ENCODE results near the gene FIP1L1.

FIP1L1 gene

DNA sequence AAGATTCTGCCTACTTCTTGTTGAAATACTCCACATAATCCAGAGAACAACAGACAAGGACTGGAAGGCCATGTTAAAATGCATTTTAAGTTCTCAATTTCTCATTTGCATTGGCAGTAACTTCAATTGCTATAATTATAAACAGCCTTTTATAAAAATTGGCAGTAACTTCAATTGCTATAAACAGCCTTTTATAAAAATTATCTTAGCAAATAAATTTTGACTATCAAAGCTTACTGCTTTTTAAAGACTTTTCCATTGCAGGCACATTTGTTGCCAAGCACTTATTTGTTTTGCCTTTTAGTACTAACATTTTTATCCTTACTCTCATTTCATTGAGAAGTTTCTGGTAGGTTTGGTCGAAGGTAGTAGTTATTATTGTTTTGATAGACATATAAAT, 29.4 kb upstream of the FIP1L1 start:
- Histone ChIP-seq H3K27ac (ENCODE audit: low read length) (no peak overlapping the region), H3K9ac (ENCODE audit: low read length) (no peak overlapping the region), H3K9me3 (ENCODE audit: insufficient read depth, low read length) (no peaks in the 10 kb centered on the region)

DNA sequence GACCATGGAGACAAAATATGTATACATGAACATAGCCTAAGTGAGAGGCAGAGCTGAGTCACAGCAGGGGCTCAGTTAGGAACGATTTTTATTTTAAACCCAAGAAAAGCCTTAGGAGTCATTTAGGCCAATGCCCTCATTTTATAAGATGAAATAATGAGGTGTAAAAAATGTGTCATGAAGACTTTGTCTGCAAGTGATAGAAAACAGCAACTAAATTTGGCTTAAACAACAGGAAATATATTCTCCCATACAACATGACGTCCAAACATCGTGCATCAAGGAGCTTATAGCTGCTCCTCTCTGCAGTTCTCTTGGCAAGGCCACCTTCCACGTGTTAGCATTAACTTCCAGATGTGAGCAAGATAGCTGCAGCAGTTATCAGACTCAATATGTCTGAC, 28.4 kb upstream of the FIP1L1 start:
- H3K4me1 ChIP-seq (ENCODE audit: low read length) = no peaks in the 10 kb centered on the region
- H3K36me3 ChIP-seq (replicated peaks; ENCODE audit: low read depth, low read length) = peaks cover 27% of the 10 kb centered on the region
- no peak overlapping the region for H2AFZ ChIP-seq (ENCODE audit: low read depth, low read length)
- H3K9me3 ChIP-seq (ENCODE audit: insufficient read depth, low read length) = no peaks in the 10 kb centered on the region
- no peaks in the 10 kb centered on the region for H4K20me1 ChIP-seq (ENCODE audit: insufficient read depth, low read length)
- TF ChIP-seq, protein P1, sequence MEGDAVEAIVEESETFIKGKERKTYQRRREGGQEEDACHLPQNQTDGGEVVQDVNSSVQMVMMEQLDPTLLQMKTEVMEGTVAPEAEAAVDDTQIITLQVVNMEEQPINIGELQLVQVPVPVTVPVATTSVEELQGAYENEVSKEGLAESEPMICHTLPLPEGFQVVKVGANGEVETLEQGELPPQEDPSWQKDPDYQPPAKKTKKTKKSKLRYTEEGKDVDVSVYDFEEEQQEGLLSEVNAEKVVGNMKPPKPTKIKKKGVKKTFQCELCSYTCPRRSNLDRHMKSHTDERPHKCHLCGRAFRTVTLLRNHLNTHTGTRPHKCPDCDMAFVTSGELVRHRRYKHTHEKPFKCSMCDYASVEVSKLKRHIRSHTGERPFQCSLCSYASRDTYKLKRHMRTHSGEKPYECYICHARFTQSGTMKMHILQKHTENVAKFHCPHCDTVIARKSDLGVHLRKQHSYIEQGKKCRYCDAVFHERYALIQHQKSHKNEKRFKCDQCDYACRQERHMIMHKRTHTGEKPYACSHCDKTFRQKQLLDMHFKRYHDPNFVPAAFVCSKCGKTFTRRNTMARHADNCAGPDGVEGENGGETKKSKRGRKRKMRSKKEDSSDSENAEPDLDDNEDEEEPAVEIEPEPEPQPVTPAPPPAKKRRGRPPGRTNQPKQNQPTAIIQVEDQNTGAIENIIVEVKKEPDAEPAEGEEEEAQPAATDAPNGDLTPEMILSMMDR (IDR thresholded peaks at IDR 0.05; ENCODE audit: low read depth, low read length) = no peak
- no peak for TF ChIP-seq EZH2phosphoT487 (IDR thresholded peaks at IDR 0.05; ENCODE audit: low read depth)
- no peak overlapping the region for H3K9ac ChIP-seq (ENCODE audit: low read length)
- H3K27me3 ChIP-seq (ENCODE audit: low read depth, low read length) = no peaks in the 10 kb centered on the region
- no peak overlapping the region for H3K4me2 ChIP-seq (ENCODE audit: low read length)
- no peak overlapping the region for H3K4me3 ChIP-seq (ENCODE audit: low read length)
- H3K27ac ChIP-seq (ENCODE audit: low read length) = no peak overlapping the region
- peaks cover 6% of the 10 kb centered on the region for H3K79me2 ChIP-seq (ENCODE audit: low read length)

More for the DNA sequence above, 29.4 kb upstream of the FIP1L1 start:
- no peak overlapping the region for H3K4me2 ChIP-seq (ENCODE audit: low read length)
- TF ChIP-seq EZH2phosphoT487 (IDR thresholded peaks at IDR 0.05; ENCODE audit: low read depth) = no peak
- TF ChIP-seq, protein P1 (IDR thresholded peaks at IDR 0.05; ENCODE audit: low read depth, low read length) = no peak
- peaks cover 24% of the 10 kb centered on the region for H3K36me3 ChIP-seq (replicated peaks; ENCODE audit: low read depth, low read length)
- no peak overlapping the region for H2AFZ ChIP-seq (ENCODE audit: low read depth, low read length)
- H3K4me3 ChIP-seq (ENCODE audit: low read length) = no peak overlapping the region
- no peaks in the 10 kb centered on the region for H3K27me3 ChIP-seq (ENCODE audit: low read depth, low read length)
- no peaks in the 10 kb centered on the region for H3K4me1 ChIP-seq (ENCODE audit: low read length)
- no peaks in the 10 kb centered on the region for H4K20me1 ChIP-seq (ENCODE audit: insufficient read depth, low read length)
- peaks cover 3% of the 10 kb centered on the region for H3K79me2 ChIP-seq (ENCODE audit: low read length)

DNA sequence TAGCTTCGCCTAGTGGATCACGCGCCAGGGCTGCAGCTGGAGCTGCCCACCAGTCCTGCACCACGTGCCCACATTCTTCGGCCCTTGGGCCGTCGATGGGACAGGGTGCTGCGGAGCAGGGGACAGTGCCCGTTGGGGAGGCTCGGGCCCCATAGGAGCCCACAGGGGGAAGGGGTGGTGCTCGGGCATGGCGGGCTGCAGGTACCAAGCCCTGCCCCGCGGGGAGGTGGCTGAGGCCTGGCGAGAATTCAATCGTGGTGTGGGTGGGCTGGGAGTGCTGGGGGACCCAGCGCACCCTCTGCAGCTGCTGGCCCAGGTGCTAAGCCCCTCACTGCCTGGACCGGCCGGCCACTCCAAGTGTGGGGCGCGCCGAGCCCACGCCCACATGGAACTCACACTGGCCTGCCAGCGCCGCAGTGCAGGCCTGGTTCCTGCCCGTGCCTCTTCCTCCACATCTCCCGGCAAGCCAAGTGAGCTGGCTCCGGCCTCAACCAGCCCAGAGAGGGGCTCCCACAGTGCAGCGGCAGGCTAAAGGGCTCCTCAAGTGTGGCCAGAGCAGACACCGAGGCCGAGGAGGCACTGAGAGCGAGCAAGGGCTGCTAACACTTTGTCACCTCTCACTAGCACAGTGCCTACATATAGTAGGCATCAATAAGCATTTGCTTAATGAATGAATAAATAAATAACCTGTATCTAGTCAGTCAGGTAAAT, 23.3 kb upstream of the FIP1L1 start:
- Histone ChIP-seq H3K27me3 (ENCODE audit: low read depth, low read length) (no peaks in the 10 kb centered on the region), H2AFZ (ENCODE audit: low read depth, low read length) (no peak overlapping the region), H3K4me1 (ENCODE audit: low read length) (no peaks in the 10 kb centered on the region), H3K9me3 (ENCODE audit: insufficient read depth, low read length) (no peaks in the 10 kb centered on the region), H3K4me2 (ENCODE audit: low read length) (no peak overlapping the region), H3K9ac (ENCODE audit: low read length) (no peak overlapping the region), H4K20me1 (ENCODE audit: insufficient read depth, low read length) (no peaks in the 10 kb centered on the region), H3K27ac (ENCODE audit: low read length) (no peak overlapping the region), H3K36me3 (replicated peaks; ENCODE audit: low read depth, low read length) (peaks cover 26% of the 10 kb centered on the region), H3K79me2 (ENCODE audit: low read length) (peaks cover 48% of the 10 kb centered on the region), H3K4me3 (ENCODE audit: low read length) (no peak overlapping the region)
- no peak for TF ChIP-seq EZH2phosphoT487 (IDR thresholded peaks at IDR 0.05; ENCODE audit: low read depth)
- TF ChIP-seq, protein P1 (IDR thresholded peaks at IDR 0.05; ENCODE audit: low read depth, low read length) = no peak

DNA sequence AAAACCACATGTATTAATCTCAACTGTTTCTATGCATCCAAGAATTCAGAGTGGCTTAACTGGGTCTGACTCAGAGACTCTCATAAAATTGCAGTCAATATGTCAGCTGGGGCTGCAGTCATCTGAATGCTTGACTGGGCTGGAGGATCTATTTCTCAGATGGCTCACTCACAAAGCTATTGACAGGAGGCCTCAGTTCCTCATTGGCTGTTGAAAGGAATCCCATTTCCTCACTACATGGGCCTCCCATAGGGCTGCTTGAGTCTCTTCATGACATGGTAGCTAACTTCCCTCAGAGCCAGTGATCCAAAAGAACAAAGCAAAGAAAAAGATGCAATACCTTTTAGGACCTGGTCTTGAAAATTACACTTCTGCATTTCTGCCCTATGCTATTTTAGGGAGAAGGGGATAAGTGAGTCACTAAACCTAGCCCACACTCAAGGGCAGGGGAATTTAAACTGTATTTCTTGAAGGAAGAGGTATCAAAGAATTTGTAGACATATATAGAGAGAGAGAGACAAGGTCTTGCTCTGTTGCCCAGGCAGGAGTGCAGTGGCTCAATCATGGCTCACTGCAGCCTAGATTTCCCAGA, 21.4 kb upstream of the FIP1L1 start:
- no peak overlapping the region for H2AFZ ChIP-seq (ENCODE audit: low read depth, low read length)
- H3K79me2 ChIP-seq (ENCODE audit: low read length) = peaks cover 66% of the 10 kb centered on the region
- H4K20me1 ChIP-seq (ENCODE audit: insufficient read depth, low read length) = no peaks in the 10 kb centered on the region

More for the DNA sequence above, 21.4 kb upstream of the FIP1L1 start:
- TF ChIP-seq, protein P1 (IDR thresholded peaks at IDR 0.05; ENCODE audit: low read depth, low read length) = no peak
- no peak for TF ChIP-seq EZH2phosphoT487 (IDR thresholded peaks at IDR 0.05; ENCODE audit: low read depth)
- Histone ChIP-seq H3K4me1 (ENCODE audit: low read length) (no peaks in the 10 kb centered on the region), H3K36me3 (replicated peaks; ENCODE audit: low read depth, low read length) (peaks cover 13% of the 10 kb centered on the region), H3K27me3 (ENCODE audit: low read depth, low read length) (no peaks in the 10 kb centered on the region), H3K9ac (ENCODE audit: low read length) (no peak overlapping the region), H3K4me3 (ENCODE audit: low read length) (no peak overlapping the region), H3K9me3 (ENCODE audit: insufficient read depth, low read length) (no peaks in the 10 kb centered on the region), H3K4me2 (ENCODE audit: low read length) (no peak overlapping the region), H3K27ac (ENCODE audit: low read length) (no peak overlapping the region)

All from OCI-LY3 (cell line).